Measurements from ENCODE around the gene TBC1D3E.
"Not testable (repeated sequence)": the region's sequence is repeated elsewhere in the genome, so short reads cannot be mapped to it uniquely, and the experiment has no call there.

DNA sequence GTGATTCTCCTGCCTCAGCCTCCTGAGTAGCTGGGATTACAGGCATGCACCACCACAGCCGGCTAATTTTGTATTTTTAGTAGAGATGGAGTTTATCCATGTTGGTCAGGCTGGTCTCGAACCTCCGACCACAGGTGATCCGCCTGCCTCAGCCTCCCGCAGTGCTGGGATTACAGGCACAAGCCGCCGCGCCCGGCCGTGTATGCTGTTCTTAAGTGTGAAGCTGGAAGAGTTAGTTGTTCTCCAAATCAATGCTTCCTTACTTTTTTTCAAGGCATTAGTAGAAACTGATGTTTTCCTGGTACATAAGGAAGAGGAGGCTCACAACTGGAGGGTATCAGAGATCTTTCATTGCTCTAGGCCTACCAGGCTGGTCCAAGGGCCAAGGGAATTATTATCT is 39.6 kb upstream of the TBC1D3E start:
- TF ChIP-seq, protein P1, sequence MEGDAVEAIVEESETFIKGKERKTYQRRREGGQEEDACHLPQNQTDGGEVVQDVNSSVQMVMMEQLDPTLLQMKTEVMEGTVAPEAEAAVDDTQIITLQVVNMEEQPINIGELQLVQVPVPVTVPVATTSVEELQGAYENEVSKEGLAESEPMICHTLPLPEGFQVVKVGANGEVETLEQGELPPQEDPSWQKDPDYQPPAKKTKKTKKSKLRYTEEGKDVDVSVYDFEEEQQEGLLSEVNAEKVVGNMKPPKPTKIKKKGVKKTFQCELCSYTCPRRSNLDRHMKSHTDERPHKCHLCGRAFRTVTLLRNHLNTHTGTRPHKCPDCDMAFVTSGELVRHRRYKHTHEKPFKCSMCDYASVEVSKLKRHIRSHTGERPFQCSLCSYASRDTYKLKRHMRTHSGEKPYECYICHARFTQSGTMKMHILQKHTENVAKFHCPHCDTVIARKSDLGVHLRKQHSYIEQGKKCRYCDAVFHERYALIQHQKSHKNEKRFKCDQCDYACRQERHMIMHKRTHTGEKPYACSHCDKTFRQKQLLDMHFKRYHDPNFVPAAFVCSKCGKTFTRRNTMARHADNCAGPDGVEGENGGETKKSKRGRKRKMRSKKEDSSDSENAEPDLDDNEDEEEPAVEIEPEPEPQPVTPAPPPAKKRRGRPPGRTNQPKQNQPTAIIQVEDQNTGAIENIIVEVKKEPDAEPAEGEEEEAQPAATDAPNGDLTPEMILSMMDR (IDR thresholded peaks at IDR 0.05; ENCODE audit: low read length), result not testable (repeated sequence)
- not testable (repeated sequence) for TF ChIP-seq EZH2 (optimal IDR thresholded peaks at IDR 0.05; ENCODE audit: low read depth, low read length)
